Upper lobe of right lung (tissue), 1 donor: ENCODE results near the gene STRADB. TPM values are rescaled to one million over a fixed set of nuclear protein-coding genes. Genes with fewer than 3 reads are reported as not detected.
"Not testable (repeated sequence)": the region's sequence is repeated elsewhere in the genome, so short reads cannot be mapped to it uniquely, and the experiment has no call there.

Experiments used
- ATAC-seq: fragments of 200-7000 bp; cut with Tn5 transposase; one replicate; pipeline ENCODE4 v1.9.1; 2020; ENCODE audit warnings: mild to moderate bottlenecking, moderate library complexity
- DNase-seq: peaks from one replicate; pipeline ENCODE4 v3.0.0-alpha.2; 2020
- H3K27ac ChIP-seq: fragments of 200-600 bp; one replicate; pipeline ENCODE4 v1.8.0; 2022
- H3K27me3 ChIP-seq: fragments of 200-600 bp; one replicate; pipeline ENCODE4 v1.8.0; 2022; ENCODE audit warnings: mild to moderate bottlenecking
- H3K36me3 ChIP-seq: fragments of 200-600 bp; one replicate; pipeline ENCODE4 v1.8.0; 2022
- H3K4me1 ChIP-seq: fragments of 200-600 bp; one replicate; pipeline ENCODE4 v1.8.0; 2022
- H3K4me3 ChIP-seq: fragments of 200-600 bp; one replicate; pipeline ENCODE4 v1.8.0; 2022; ENCODE audit warnings: mild to moderate bottlenecking
- H3K9me3 ChIP-seq: fragments of 200-600 bp; one replicate; pipeline ENCODE4 v1.8.0; 2022
- intact Hi-C: fragments of 100-400 bp; cut with DNase I; formaldehyde crosslinking; loops from one replicate; pipeline ENCODE4 v1.11.0; 2022
- total RNA-seq: library from RNA; stranded (reverse); fragmentation: NEBNext Ultra II Directional; extraction: Animal tissue kit (Norgen Biotek cat#: 25700); gene quantifications from one replicate; pipeline ENCODE4 v1.2.1, GENCODE V29; 2021
- TF ChIP-seq, protein P1 (sequence below): fragments of 200-600 bp; IDR thresholded peaks from one replicate; pipeline ENCODE4 v1.8.0; 2022; ENCODE audit warnings: antibody characterized with exemption
- donor health status: DM: no; HTN: yes; CAD: no; lungs with severe emphysema.

STRADB gene
- total RNA-seq, 1 donor from 2014 or later, result 18.9 TPM

- H3K36me3 ChIP-seq, result peaks cover 32% of the 10 kb centered on the region
- H3K4me1 ChIP-seq, result no peaks in the 10 kb centered on the region
- intact Hi-C loops, result no loop called here
- no peak for ATAC-seq
- TF ChIP-seq, protein P1, sequence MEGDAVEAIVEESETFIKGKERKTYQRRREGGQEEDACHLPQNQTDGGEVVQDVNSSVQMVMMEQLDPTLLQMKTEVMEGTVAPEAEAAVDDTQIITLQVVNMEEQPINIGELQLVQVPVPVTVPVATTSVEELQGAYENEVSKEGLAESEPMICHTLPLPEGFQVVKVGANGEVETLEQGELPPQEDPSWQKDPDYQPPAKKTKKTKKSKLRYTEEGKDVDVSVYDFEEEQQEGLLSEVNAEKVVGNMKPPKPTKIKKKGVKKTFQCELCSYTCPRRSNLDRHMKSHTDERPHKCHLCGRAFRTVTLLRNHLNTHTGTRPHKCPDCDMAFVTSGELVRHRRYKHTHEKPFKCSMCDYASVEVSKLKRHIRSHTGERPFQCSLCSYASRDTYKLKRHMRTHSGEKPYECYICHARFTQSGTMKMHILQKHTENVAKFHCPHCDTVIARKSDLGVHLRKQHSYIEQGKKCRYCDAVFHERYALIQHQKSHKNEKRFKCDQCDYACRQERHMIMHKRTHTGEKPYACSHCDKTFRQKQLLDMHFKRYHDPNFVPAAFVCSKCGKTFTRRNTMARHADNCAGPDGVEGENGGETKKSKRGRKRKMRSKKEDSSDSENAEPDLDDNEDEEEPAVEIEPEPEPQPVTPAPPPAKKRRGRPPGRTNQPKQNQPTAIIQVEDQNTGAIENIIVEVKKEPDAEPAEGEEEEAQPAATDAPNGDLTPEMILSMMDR, result no peak
- no peaks in the 10 kb centered on the region for H3K27me3 ChIP-seq
- no peak overlapping the region for H3K4me3 ChIP-seq
- no peak overlapping the region for H3K27ac ChIP-seq
- H3K9me3 ChIP-seq, result no peaks in the 10 kb centered on the region
- DNase-seq, result no peak
Observed at GRCh38 chr2:201482543-201482942, 31.0 kb downstream of the STRADB start.

- no peaks in the 10 kb centered on the region for H3K27me3 ChIP-seq
- H3K9me3 ChIP-seq, result no peaks in the 10 kb centered on the region
- H3K4me1 ChIP-seq, result no peaks in the 10 kb centered on the region
- ATAC-seq (no peak), DNase-seq (no peak)
- no peak overlapping the region for H3K4me3 ChIP-seq
- intact Hi-C loops, result no loop called here
- TF ChIP-seq, protein P1, result no peak
- peaks cover 24% of the 10 kb centered on the region for H3K36me3 ChIP-seq
- no peak overlapping the region for H3K27ac ChIP-seq
Observed at GRCh38 chr2:201483342-201483741, 31.8 kb downstream of the STRADB start.

- H3K9me3 ChIP-seq, ATAC-seq, H3K4me3 ChIP-seq, H3K27ac ChIP-seq, intact Hi-C loops, DNase-seq, H3K4me1 ChIP-seq, H3K27me3 ChIP-seq: not testable (repeated sequence)
- H3K36me3 ChIP-seq, result peaks cover 20% of the 10 kb centered on the region
Observed at GRCh38 chr2:201483758-201484157, 32.2 kb downstream of the STRADB start.

- no peak overlapping the region for H3K27ac ChIP-seq
- no peak overlapping the region for H3K4me3 ChIP-seq
- H3K36me3 ChIP-seq, result peaks cover 10% of the 10 kb centered on the region
- intact Hi-C loops, result no loop called here
- TF ChIP-seq, protein P1, result no peak
- DNase-seq (no peak), ATAC-seq (no peak)
- no peaks in the 10 kb centered on the region for H3K4me1 ChIP-seq
- H3K27me3 ChIP-seq, result no peaks in the 10 kb centered on the region
- no peaks in the 10 kb centered on the region for H3K9me3 ChIP-seq
Observed at GRCh38 chr2:201484805-201485204, 33.3 kb downstream of the STRADB start.

GRCh38 chr2:201490291-201490690 lies 38.8 kb downstream of the STRADB start:
- intact Hi-C loops, result no loop called here
- Histone ChIP-seq H3K36me3 (no peaks in the 10 kb centered on the region), H3K4me1 (no peaks in the 10 kb centered on the region), H3K4me3 (no peak overlapping the region), H3K9me3 (no peaks in the 10 kb centered on the region), H3K27ac (no peak overlapping the region), H3K27me3 (no peaks in the 10 kb centered on the region)
- no peak for ATAC-seq
- TF ChIP-seq, protein P1, result no peak
- DNase-seq, result no peak

- Histone ChIP-seq H3K9me3 (no peaks in the 10 kb centered on the region), H3K4me1 (no peaks in the 10 kb centered on the region), H3K4me3 (no peak overlapping the region), H3K27me3 (no peaks in the 10 kb centered on the region), H3K36me3 (no peaks in the 10 kb centered on the region), H3K27ac (no peak overlapping the region)
- ATAC-seq (no peak), DNase-seq (no peak)
- TF ChIP-seq, protein P1, result no peak
- intact Hi-C loops, result no loop called here
Observed at GRCh38 chr2:201496785-201497184, 45.2 kb downstream of the STRADB start.
